ENCODE data around the gene GNAZ. TPM values are rescaled to one million over a fixed set of nuclear protein-coding genes. Genes with fewer than 3 reads are reported as not detected.
A peak's percentile ranks its signal among the peaks of the same experiment; 100 is the strongest.

The GNAZ gene
- total RNA-seq, 2 experiments from 2014 or later, result 0.12 TPM; not detected in 1

- Mint-ChIP-seq H3K9me3 (ENCODE audit: low read depth) (no peaks in the 10 kb centered on the region), H3K4me1 (peaks cover 16% of the 10 kb centered on the region), H3K36me3 (no peaks in the 10 kb centered on the region), H3K27me3 (no peaks in the 10 kb centered on the region), H3K27ac (no peak overlapping the region), H3K4me3 (no peak overlapping the region)
- no peak for DNase-seq
- no peak for ATAC-seq
- CTCF ChIA-PET, result interaction anchor here (2.4 kb wide), 1 partner anchor 132 kb away, joined by 8 read pairs; no protein-coding TSS in a partner anchor
Observed at GRCh38 chr22:23149743-23150238, 79.5 kb downstream of the GNAZ start.

DNA sequence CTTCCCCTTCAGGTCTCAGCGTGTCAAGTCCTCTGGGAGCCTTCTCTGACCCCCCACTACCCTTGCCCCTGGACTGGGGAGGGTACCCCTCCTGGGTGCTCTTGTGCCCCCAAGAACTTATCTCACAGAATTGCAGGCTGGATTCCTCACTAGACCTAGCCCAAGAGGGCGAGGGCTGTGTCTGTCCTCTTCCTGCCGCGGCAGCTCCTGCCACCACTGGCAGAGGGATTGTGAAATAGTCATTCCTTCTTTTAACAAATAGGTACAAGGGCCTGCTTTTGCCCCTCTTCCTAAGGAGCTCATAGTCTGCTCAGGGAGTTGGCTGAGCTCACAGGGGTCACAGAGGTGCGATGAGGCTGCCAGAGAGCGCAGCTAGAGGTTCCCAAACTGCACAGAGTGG lies 80.4 kb downstream of the GNAZ start:
- CTCF ChIA-PET, result no interaction called here

GRCh38 chr22:23151827-23152226 lies 81.5 kb downstream of the GNAZ start:
- Mint-ChIP-seq H3K4me1 (peaks cover 8% of the 10 kb centered on the region), H3K27me3 (no peaks in the 10 kb centered on the region), H3K27ac (no peak overlapping the region), H3K36me3 (no peaks in the 10 kb centered on the region), H3K4me3 (no peak overlapping the region), H3K9me3 (ENCODE audit: low read depth) (no peaks in the 10 kb centered on the region)
- DNase-seq (no peak), ATAC-seq (no peak)
- CTCF ChIA-PET, result no interaction called here

More for the DNA sequence above, 80.4 kb downstream of the GNAZ start:
- Mint-ChIP-seq H3K27me3 (no peaks in the 10 kb centered on the region), H3K36me3 (no peaks in the 10 kb centered on the region), H3K4me1 (peaks cover 8% of the 10 kb centered on the region), H3K4me3 (no peak overlapping the region), H3K27ac (no peak overlapping the region), H3K9me3 (ENCODE audit: low read depth) (no peaks in the 10 kb centered on the region)
- no peak for DNase-seq
- ATAC-seq, result no peak

- Mint-ChIP-seq H3K27me3 (no peaks in the 10 kb centered on the region), H3K36me3 (no peaks in the 10 kb centered on the region), H3K27ac (peak overlapping the region; percentile 38), H3K4me1 (peaks cover 8% of the 10 kb centered on the region), H3K9me3 (ENCODE audit: low read depth) (no peaks in the 10 kb centered on the region), H3K4me3 (no peak overlapping the region)
- CTCF ChIA-PET, result interaction anchor here (0.9 kb wide), 1 partner anchor 11 kb away, joined by 4 read pairs; no protein-coding TSS in a partner anchor
- DNase-seq (no peak), ATAC-seq (no peak)
Observed at GRCh38 chr22:23152238-23153114, 82.2 kb downstream of the GNAZ start.

DNA sequence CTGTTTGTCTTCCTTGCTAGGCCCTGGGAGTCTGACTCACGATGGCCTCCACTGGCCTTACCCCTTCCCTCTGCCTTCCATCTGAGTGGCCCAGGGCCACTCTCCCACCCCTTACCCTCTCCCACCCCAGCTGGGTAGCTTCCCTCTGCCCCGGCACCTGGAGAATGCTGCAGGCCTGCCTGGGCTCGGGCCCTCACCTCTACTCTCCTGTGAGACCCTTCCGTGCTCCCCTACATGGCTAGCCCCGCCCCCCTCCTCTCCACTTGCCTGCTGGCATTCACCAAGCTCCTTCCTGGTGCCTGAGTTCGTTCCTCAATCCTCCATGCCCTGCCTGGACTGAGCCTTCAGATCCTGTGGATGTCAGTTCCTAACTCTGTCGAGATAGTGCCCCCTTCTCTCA lies 83.7 kb downstream of the GNAZ start:
- H3K27me3 Mint-ChIP-seq, result no peaks in the 10 kb centered on the region
- H3K27ac Mint-ChIP-seq, result no peak overlapping the region
- peaks cover 8% of the 10 kb centered on the region for H3K4me1 Mint-ChIP-seq
- DNase-seq, result no peak
- H3K4me3 Mint-ChIP-seq, result no peak overlapping the region
- no peaks in the 10 kb centered on the region for H3K9me3 Mint-ChIP-seq (ENCODE audit: low read depth)
- ATAC-seq, result no peak
- H3K36me3 Mint-ChIP-seq, result no peaks in the 10 kb centered on the region
- CTCF ChIA-PET, result interaction anchor here (0.8 to 2.8 kb wide), 3 partner anchors 19 to 197 kb away, joined by 3 to 10 read pairs (median 6); no protein-coding TSS in a partner anchor

DNA sequence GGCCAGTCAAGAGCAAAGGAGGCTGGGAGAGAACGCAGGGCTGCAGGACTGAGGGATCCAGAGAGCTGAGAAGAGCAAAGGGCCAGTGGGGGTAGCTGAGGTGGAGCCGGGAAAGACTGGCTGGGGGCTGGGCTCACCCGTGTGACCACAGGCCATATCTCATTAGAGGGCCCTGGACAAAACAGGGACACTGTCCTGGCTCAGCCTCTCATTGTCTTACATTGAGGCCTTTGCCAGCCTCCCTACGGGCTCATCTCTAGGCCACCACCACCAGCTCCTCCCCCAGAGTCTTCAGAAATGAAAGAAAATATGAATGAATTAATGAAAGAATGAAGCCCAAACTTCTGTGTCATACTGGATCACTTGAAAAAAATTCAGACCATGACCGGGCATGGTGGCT lies 84.1 kb downstream of the GNAZ start:
- Mint-ChIP-seq H3K36me3 (no peaks in the 10 kb centered on the region), H3K27me3 (no peaks in the 10 kb centered on the region), H3K27ac (no peak overlapping the region), H3K4me3 (no peak overlapping the region), H3K4me1 (peaks cover 8% of the 10 kb centered on the region), H3K9me3 (ENCODE audit: low read depth) (no peaks in the 10 kb centered on the region)
- CTCF ChIA-PET, result interaction anchor here (1.8 to 2.8 kb wide), 2 partner anchors 128 to 197 kb away, joined by 6 to 10 read pairs; no protein-coding TSS in a partner anchor
- no peak for DNase-seq
- ATAC-seq, result no peak

DNA sequence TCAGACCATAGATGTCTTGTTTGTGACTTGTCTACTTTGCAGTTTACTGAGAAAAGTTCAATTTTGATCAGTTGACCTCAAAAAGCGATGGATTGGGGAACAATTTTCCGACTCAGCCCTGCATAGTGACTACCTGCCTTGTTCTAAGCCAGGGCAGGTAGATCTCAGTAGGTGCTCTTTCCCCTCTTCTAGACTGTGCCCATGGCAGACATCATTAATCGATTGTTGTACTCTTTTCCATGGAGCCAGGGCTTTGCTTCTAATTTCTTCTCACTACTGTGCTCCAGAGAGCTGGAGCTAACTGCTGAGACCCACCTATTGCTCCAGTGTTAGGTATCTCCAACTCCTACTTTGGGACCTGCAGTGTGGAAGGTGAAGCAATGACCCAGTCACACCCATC lies 84.8 kb downstream of the GNAZ start:
- Mint-ChIP-seq H3K27me3 (no peaks in the 10 kb centered on the region), H3K27ac (no peak overlapping the region), H3K9me3 (ENCODE audit: low read depth) (no peaks in the 10 kb centered on the region), H3K4me3 (no peak overlapping the region), H3K4me1 (peaks cover 8% of the 10 kb centered on the region), H3K36me3 (no peaks in the 10 kb centered on the region)
- CTCF ChIA-PET, result interaction anchor here (1.8 to 3.1 kb wide), 3 partner anchors 10 to 198 kb away, joined by 6 to 13 read pairs (median 10); partner anchors contain the start of gene RAB36
- DNase-seq (no peak), ATAC-seq (no peak)

GRCh38 chr22:23155831-23156230 lies 85.5 kb downstream of the GNAZ start:
- DNase-seq (no peak), ATAC-seq (no peak)
- Mint-ChIP-seq H3K36me3 (no peaks in the 10 kb centered on the region), H3K27me3 (no peaks in the 10 kb centered on the region), H3K27ac (no peak overlapping the region), H3K4me1 (peaks cover 8% of the 10 kb centered on the region), H3K9me3 (ENCODE audit: low read depth) (no peaks in the 10 kb centered on the region), H3K4me3 (no peak overlapping the region)
- CTCF ChIA-PET, result interaction anchor here (0.9 to 3.1 kb wide), 4 partner anchors 11 to 126 kb away, joined by 3 to 13 read pairs (median 8); partner anchors contain the start of gene RAB36

DNA sequence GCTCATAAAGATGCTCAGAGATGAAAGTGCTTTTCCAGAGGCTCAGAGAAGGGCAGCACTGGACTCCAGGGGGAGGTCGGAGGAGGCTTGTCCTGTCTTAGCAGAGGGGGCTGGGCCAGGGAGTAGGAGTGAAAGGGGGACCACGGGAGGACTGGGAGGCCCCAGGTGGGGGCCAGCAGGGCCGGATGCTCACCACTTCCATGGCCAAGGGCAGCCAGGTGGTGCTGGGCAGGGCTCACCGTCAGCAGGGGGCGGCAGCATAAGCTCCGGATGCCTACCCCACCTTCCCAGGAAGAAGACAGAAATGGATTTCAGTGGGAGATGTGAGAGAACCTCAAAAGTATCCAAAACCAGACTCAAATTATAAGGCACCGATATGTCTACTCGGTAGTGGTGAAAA lies 86.0 kb downstream of the GNAZ start:
- no peak for DNase-seq
- no peak overlapping the region for H3K4me3 Mint-ChIP-seq
- H3K27me3 Mint-ChIP-seq, result no peaks in the 10 kb centered on the region
- CTCF ChIA-PET, result interaction anchor here (0.9 to 3.1 kb wide), 6 partner anchors 12 to 230 kb away, joined by 3 to 13 read pairs (median 6); partner anchors contain the start of gene RAB36
- H3K36me3 Mint-ChIP-seq, result no peaks in the 10 kb centered on the region
- no peaks in the 10 kb centered on the region for H3K9me3 Mint-ChIP-seq (ENCODE audit: low read depth)
- no peak overlapping the region for H3K27ac Mint-ChIP-seq
- ATAC-seq, result no peak
- peaks cover 8% of the 10 kb centered on the region for H3K4me1 Mint-ChIP-seq

- Mint-ChIP-seq H3K36me3 (no peaks in the 10 kb centered on the region), H3K27ac (no peak overlapping the region), H3K4me1 (peaks cover 6% of the 10 kb centered on the region), H3K9me3 (ENCODE audit: low read depth) (no peaks in the 10 kb centered on the region), H3K4me3 (no peak overlapping the region), H3K27me3 (no peaks in the 10 kb centered on the region)
- DNase-seq (no peak), ATAC-seq (no peak)
- CTCF ChIA-PET, result interaction anchor here (1.0 to 3.1 kb wide), 6 partner anchors 11 to 228 kb away, joined by 3 to 13 read pairs (median 4); partner anchors contain the start of gene RAB36
Observed at GRCh38 chr22:23157560-23158515, 87.5 kb downstream of the GNAZ start.

- CTCF ChIA-PET, result interaction anchor here (1.7 kb wide), 1 partner anchor 20 kb away, joined by 4 read pairs; no protein-coding TSS in a partner anchor
- ATAC-seq, result no peak
- no peak overlapping the region for H3K4me3 Mint-ChIP-seq
- no peak overlapping the region for H3K27ac Mint-ChIP-seq
- no peaks in the 10 kb centered on the region for H3K9me3 Mint-ChIP-seq (ENCODE audit: low read depth)
- no peaks in the 10 kb centered on the region for H3K36me3 Mint-ChIP-seq
- no peaks in the 10 kb centered on the region for H3K4me1 Mint-ChIP-seq
- DNase-seq, result no peak
- no peaks in the 10 kb centered on the region for H3K27me3 Mint-ChIP-seq
Observed at GRCh38 chr22:23158516-23159290, 88.4 kb downstream of the GNAZ start.

DNA sequence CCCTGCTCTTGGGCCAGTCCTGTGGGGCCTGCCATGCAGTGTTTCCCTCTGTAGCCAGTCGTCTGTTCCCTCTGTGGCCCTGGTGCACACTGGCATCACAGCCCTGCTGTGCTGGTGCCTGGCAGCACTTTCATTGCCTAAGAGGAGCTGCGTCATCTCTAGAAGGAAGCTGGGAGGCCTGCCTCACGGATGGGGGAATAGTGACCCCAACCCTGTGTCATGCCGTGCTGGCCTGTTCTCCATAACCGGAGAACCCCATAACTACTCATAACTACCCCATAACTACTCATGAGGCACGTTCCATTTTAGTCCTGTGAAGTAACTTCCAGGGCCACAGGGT lies 88.9 kb downstream of the GNAZ start:
- ATAC-seq (no peak), DNase-seq (no peak)
- CTCF ChIA-PET, result no interaction called here
- Mint-ChIP-seq H3K4me3 (no peak overlapping the region), H3K4me1 (no peaks in the 10 kb centered on the region), H3K27me3 (no peaks in the 10 kb centered on the region), H3K9me3 (ENCODE audit: low read depth) (no peaks in the 10 kb centered on the region), H3K27ac (no peak overlapping the region), H3K36me3 (no peaks in the 10 kb centered on the region)

Measured in activated CD8-positive, alpha-beta memory T cell treated with anti-CD3 and anti-CD28 coated beads, Interleukin-2, amount 10 ng/mL, durations not matched to agents 7 days and 5 days (primary cell).